ENCODE data around the gene TNFSF11.

Gene TNFSF11

GRCh38 chr13:42561752-42562467, 12.0 kb upstream of the TNFSF11 start:
- DNase-seq (ENCODE audit: low read depth) = no peak
- H3K4me3 ChIP-seq (ENCODE audit: low read depth, low read length) = no peak overlapping the region
- TF ChIP-seq, protein P1, sequence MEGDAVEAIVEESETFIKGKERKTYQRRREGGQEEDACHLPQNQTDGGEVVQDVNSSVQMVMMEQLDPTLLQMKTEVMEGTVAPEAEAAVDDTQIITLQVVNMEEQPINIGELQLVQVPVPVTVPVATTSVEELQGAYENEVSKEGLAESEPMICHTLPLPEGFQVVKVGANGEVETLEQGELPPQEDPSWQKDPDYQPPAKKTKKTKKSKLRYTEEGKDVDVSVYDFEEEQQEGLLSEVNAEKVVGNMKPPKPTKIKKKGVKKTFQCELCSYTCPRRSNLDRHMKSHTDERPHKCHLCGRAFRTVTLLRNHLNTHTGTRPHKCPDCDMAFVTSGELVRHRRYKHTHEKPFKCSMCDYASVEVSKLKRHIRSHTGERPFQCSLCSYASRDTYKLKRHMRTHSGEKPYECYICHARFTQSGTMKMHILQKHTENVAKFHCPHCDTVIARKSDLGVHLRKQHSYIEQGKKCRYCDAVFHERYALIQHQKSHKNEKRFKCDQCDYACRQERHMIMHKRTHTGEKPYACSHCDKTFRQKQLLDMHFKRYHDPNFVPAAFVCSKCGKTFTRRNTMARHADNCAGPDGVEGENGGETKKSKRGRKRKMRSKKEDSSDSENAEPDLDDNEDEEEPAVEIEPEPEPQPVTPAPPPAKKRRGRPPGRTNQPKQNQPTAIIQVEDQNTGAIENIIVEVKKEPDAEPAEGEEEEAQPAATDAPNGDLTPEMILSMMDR (conservative IDR thresholded peaks at IDR 0.05; ENCODE audit: low read depth, low read length) = no peak

- H3K4me3 ChIP-seq (ENCODE audit: low read depth, low read length) = no peak overlapping the region
- DNase-seq (ENCODE audit: low read depth) = no peak
- TF ChIP-seq, protein P1 (conservative IDR thresholded peaks at IDR 0.05; ENCODE audit: low read depth, low read length) = no peak
Observed at GRCh38 chr13:42567906-42568305, 6.0 kb upstream of the TNFSF11 start.

DNA sequence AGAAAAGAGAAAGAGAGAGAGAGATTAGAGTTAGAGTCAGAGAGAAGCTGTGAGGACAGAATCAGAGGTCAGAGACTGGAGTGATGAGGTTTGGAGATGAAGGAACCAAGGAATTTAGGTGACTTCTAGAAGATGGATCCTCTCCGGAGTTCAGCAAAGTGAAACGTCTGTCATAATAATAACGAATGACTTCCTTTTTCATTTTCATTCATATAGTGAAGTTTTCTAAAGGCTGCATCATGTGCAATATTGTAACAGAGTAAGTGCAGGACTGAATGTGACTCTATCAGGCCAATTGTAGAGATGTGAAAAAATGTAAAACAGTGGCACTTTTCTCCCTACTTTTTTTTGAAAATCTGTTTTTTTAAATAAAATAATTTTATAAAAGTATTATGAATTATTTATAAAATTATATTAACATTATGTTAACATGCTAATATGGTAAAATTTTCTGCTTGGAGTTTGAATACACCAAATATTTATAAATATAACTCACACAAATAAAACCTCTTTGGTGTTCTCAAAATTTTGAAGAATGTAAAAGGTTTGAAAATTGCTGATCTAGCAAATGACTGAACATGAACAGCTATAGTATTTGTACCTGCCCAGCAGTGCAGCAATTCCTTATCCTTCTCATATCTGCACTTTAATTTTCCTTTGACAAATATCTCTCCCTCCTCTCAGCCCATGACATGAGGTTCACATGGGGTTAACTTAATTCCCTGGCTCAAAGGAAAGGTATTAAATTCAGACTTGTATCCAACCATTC, 4.2 kb upstream of the TNFSF11 start:
- H3K4me3 ChIP-seq (ENCODE audit: low read depth, low read length) = no peak overlapping the region
- DNase-seq (ENCODE audit: low read depth) = no peak
- TF ChIP-seq, protein P1 (conservative IDR thresholded peaks at IDR 0.05; ENCODE audit: low read depth, low read length) = no peak

- TF ChIP-seq, protein P1 (conservative IDR thresholded peaks at IDR 0.05; ENCODE audit: low read depth, low read length) = no peak
- no peak for DNase-seq (ENCODE audit: low read depth)
- no peak overlapping the region for H3K4me3 ChIP-seq (ENCODE audit: low read depth, low read length)
Observed at GRCh38 chr13:42571895-42572294, 2.1 kb upstream of the TNFSF11 start.

GRCh38 chr13:42574435-42575311, 721 bp downstream of the TNFSF11 start:
- TF ChIP-seq, protein P1 (conservative IDR thresholded peaks at IDR 0.05; ENCODE audit: low read depth, low read length) = no peak
- peak; percentile 30 for DNase-seq (ENCODE audit: low read depth)
- peak overlapping the region; percentile 70 for H3K4me3 ChIP-seq (ENCODE audit: low read depth, low read length)

DNA sequence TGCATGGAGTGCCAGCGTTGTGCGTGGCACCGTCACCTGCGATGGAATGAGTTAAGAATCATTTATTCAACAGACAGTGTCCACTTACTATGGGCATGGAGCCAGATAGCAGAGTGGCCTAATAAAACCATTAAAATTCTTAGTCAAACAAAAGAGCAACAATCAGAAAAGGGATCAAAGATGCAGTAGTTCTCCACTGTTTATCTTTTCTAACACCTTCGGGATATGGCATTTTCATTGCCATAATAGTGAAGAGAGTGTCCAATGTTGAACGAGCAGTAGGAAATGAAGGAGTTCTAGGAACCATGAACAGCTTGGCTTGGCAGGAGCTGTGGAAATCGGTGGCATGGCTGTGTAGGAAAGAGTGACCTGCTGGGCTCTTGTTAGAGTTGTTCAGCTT, 2.0 kb downstream of the TNFSF11 start:
- DNase-seq (ENCODE audit: low read depth) = no peak
- TF ChIP-seq, protein P1 (conservative IDR thresholded peaks at IDR 0.05; ENCODE audit: low read depth, low read length) = no peak
- H3K4me3 ChIP-seq (ENCODE audit: low read depth, low read length) = peak overlapping the region; percentile 70

Data from choroid plexus epithelial cell (primary cell).